HCT116 (cell line): ENCODE data around the gene PLAU. TPM values are rescaled to one million over a fixed set of nuclear protein-coding genes. Genes with fewer than 3 reads are reported as not detected.

ENCODE experiments used
- ATAC-seq: fragments of 200-7000 bp; cut with Tn5 transposase; 2 replicates; pipeline ENCODE4 v1.9.1; 2020; ENCODE audit warnings: mild to moderate bottlenecking, moderate library complexity
- BruUV-seq: library from RNA; stranded (reverse); fragments of 400-500 nt; replicated peaks from 2 replicates; lab custom pipeline; 2021; lab: Mats Ljungman, UMichigan
- CTCF ChIA-PET: fragments of 300-600 bp; sonication (Branson Sonifier 250); formaldehyde crosslinking; loops from one replicate; lab custom pipeline; 2021; ENCODE audit warnings: antibody characterized with exemption; lab: Charles Lee
- POLR2A ChIA-PET: fragments of 300-600, 350-600 bp; sonication (Branson Sonifier 250); formaldehyde crosslinking; loops from one replicate; lab custom pipeline; 2021; ENCODE audit warnings: antibody characterized with exemption; lab: Charles Lee
- RAD21 ChIA-PET, 2 experiments: fragments of 300-600 bp; sonication (Branson Sonifier 250); formaldehyde crosslinking; loops; one replicate each; lab custom pipeline; 2023; ENCODE audit warnings: low total read pairs in 2 of 2; ENCODE audit not compliant: uncharacterized antibody in 2 of 2, unreplicated experiment in 2 of 2, low non-redundant PET in 1 of 2; lab: Charles Lee
- DNase-seq: peaks from one replicate; pipeline ENCODE4 v3.0.0-alpha.2; 2010; ENCODE audit warnings: low read depth, low spot score
- H2AFZ ChIP-seq: fragments of 200-600 bp; shearing (Covaris generic), sonication (generic); 2 replicates; pipeline ENCODE4 v1.6.1; 2017; ENCODE audit warnings: low read depth, mixed run types, mixed read lengths, antibody characterized with exemption, low read length; ENCODE audit not compliant: poor library complexity, severe bottlenecking
- H3K27ac ChIP-seq: 2 replicates; pipeline ENCODE4 v1.5.1; 2012; ENCODE audit warnings: low read depth, low read length
- H3K27me3 ChIP-seq: fragments of 200-600 bp; sonication (generic); 2 replicates; pipeline ENCODE4 v1.6.1; 2016; ENCODE audit warnings: mixed run types, low read length, mixed read lengths; ENCODE audit not compliant: insufficient read depth
- H3K36me3 ChIP-seq, 2 experiments: fragments of 200-500 bp in 1 of 2; fragments of 200-600 bp in 1 of 2; sonication (Bioruptor generic) in 1 of 2; sonication (generic) in 1 of 2; 2 replicates each; pipeline versions ENCODE4 v1.5.1 to v1.6.1; 2014 to 2016; ENCODE audit warnings: low read length in 2 of 2, inconsistent platforms in 1 of 2, mixed read lengths in 1 of 2, mixed run types in 1 of 2; ENCODE audit not compliant: insufficient read depth in 2 of 2, control insufficient read depth in 1 of 2
- H3K4me1 ChIP-seq, 2 experiments: fragments of 200-600 bp in 1 of 2; sonication (generic) in 1 of 2; 2 replicates each; pipeline versions ENCODE4 v1.5.1 to v1.6.1; 2012 to 2017; ENCODE audit warnings: low read length in 2 of 2, inconsistent platforms in 1 of 2, mild to moderate bottlenecking in 1 of 2, mixed read lengths in 1 of 2, mixed run types in 1 of 2, moderate library complexity in 1 of 2; ENCODE audit not compliant: insufficient read depth in 2 of 2, control insufficient read depth in 1 of 2
- H3K4me2 ChIP-seq: fragments of 200-600 bp; sonication (generic); 2 replicates; pipeline ENCODE4 v1.6.1; 2017; ENCODE audit warnings: mixed run types, low read length, mixed read lengths
- H3K4me3 ChIP-seq, 2 experiments: fragments of 200-600 bp in 1 of 2; sonication (generic) in 1 of 2; replicated peaks in 1 of 2; 2 replicates each; pipeline ENCODE4 v1.5.1; 2011 to 2016; ENCODE audit warnings: low read length in 2 of 2, control low read depth in 1 of 2, low read depth in 1 of 2, mild to moderate bottlenecking in 1 of 2, mixed read lengths in 1 of 2, mixed run types in 1 of 2
- H3K79me2 ChIP-seq: fragments of 200-600 bp; sonication (generic); 2 replicates; pipeline ENCODE4 v1.6.1; 2017; ENCODE audit warnings: mild to moderate bottlenecking, mixed run types, low read length, moderate library complexity, mixed read lengths; ENCODE audit not compliant: insufficient read depth
- H3K9ac ChIP-seq: fragments of 200-600 bp; sonication (generic); 2 replicates; pipeline ENCODE4 v1.6.1; 2016; ENCODE audit warnings: low read length, mixed read lengths
- H3K9me2 ChIP-seq: fragments of 200-600 bp; sonication (generic), shearing (Covaris generic); 2 replicates; pipeline ENCODE4 v1.6.1; 2017; ENCODE audit warnings: mixed run types, mild to moderate bottlenecking, moderate library complexity; ENCODE audit not compliant: insufficient read depth
- H3K9me3 ChIP-seq, 2 experiments: fragments of 200-500 bp in 1 of 2; fragments of 200-600 bp in 1 of 2; sonication (Bioruptor generic) in 1 of 2; sonication (generic) in 1 of 2; 2 replicates each; pipeline ENCODE4 v1.6.1; 2014 to 2017; ENCODE audit warnings: low read length in 2 of 2, mixed read lengths in 2 of 2, inconsistent platforms in 1 of 2, low read depth in 1 of 2, mild to moderate bottlenecking in 1 of 2, mixed run types in 1 of 2, moderate library complexity in 1 of 2; ENCODE audit not compliant: control insufficient read depth in 1 of 2, insufficient read depth in 1 of 2
- H4K20me1 ChIP-seq: fragments of 200-600 bp; sonication (generic), shearing (Covaris generic); 2 replicates; pipeline ENCODE4 v1.6.1; 2017; ENCODE audit warnings: mixed run types, mild to moderate bottlenecking, moderate library complexity; ENCODE audit not compliant: insufficient read depth
- CBX3 ChIP-seq: IDR thresholded peaks from 2 replicates; pipeline ENCODE4 v1.6.1; 2012; ENCODE audit warnings: low read depth
- EGR1 ChIP-seq: IDR thresholded peaks from 2 replicates; pipeline ENCODE4 v1.6.1; 2012; ENCODE audit warnings: low read depth
- ELF1 ChIP-seq: IDR thresholded peaks from 2 replicates; pipeline ENCODE4 v1.6.1; 2012; ENCODE audit warnings: low read depth, borderline replicate concordance
- FOSL1 ChIP-seq: IDR thresholded peaks from 2 replicates; pipeline ENCODE4 v1.6.1; 2012; ENCODE audit warnings: low read depth
- MAX ChIP-seq: IDR thresholded peaks from 2 replicates; pipeline ENCODE4 v1.6.1; 2012
- RAD21 ChIP-seq: IDR thresholded peaks from 2 replicates; pipeline ENCODE4 v1.6.1; 2012; ENCODE audit warnings: low read depth, mild to moderate bottlenecking
- TCF7L2 ChIP-seq: IDR thresholded peaks from 2 replicates; pipeline ENCODE4 v1.7.0; 2011; ENCODE audit warnings: borderline replicate concordance, inconsistent platforms; ENCODE audit not compliant: insufficient read depth, insufficient read length; ENCODE audit errors: extremely low read depth
- ZFX ChIP-seq: fragments of 450-650 bp; IDR thresholded peaks from 2 replicates; pipeline ENCODE4 v1.6.1; 2017
- intact Hi-C: fragments of 100-400 bp; cut with micrococcal nuclease; formaldehyde crosslinking; loops from 2 replicates; pipeline ENCODE4 v1.10.0; 2022
- total RNA-seq: library from RNA; stranded (reverse); gene quantifications from one replicate; pipeline ENCODE4 v1.2.1, GENCODE V29; 2021; ENCODE audit not compliant: unreplicated experiment

Gene PLAU
- total RNA-seq, 1 experiment from 2014 or later, result 60.3 TPM

GRCh38 chr10:73886661-73887293 lies 24.2 kb upstream of the PLAU start:
- RAD21 ChIA-PET, result interaction anchor here (0.7 to 4.7 kb wide), 15 partner anchors 13 to 217 kb away, joined by 3 to 47 read pairs (median 5); no protein-coding TSS in a partner anchor
- CTCF ChIA-PET, result interaction anchor here (0.6 to 7.9 kb wide), 23 partner anchors 7 to 1349 kb away, joined by 3 to 142 read pairs (median 4); partner anchors contain the start of genes COMTD1 and VCL
- Histone ChIP-seq H2AFZ (no peak overlapping the region), H3K9me2 (no peaks in the 10 kb centered on the region), H3K27me3 (no peaks in the 10 kb centered on the region), H3K9me3 (no peaks in the 10 kb centered on the region), H3K36me3 (no peaks in the 10 kb centered on the region), H4K20me1 (no peaks in the 10 kb centered on the region), H3K27ac (peak overlapping the region; percentile 95), H3K4me1 (peaks cover 50 to 75% of the 10 kb centered on the region in 2 experiments), H3K9ac (peak overlapping the region; percentile 67), H3K4me2 (peak overlapping the region; percentile 89), H3K79me2 (no peaks in the 10 kb centered on the region), H3K4me3 (peak overlapping the region in 1 of 2 experiments; percentile 52; a peak in 2 of 4 replicates)
- TF ChIP-seq ZFX (0 out of 2 replicates have a peak, but pooled peaks have one; percentile 12), CBX3 (no peak), TCF7L2 (no peak), EGR1 (no peak), MAX (no peak), FOSL1 (no peak), ELF1 (no peak), RAD21 (no peak)
- intact Hi-C loops, result loop anchor here (1.0 to 5.0 kb wide), 8 partner anchors 24 to 346 kb away; partner anchors contain the start of genes PLAU and VCL
- ATAC-seq (peak; percentile 14), DNase-seq (no peak)
- no TSS peak for BruUV-seq
- POLR2A ChIA-PET, result interaction anchor here (0.6 to 9.5 kb wide), 20 partner anchors 7 to 337 kb away, joined by 3 to 98 read pairs (median 5); partner anchors contain the start of genes PLAU and VCL
